ENCODE data around the gene ZNF490.
"Not testable (repeated sequence)": the region's sequence is repeated elsewhere in the genome, so short reads cannot be mapped to it uniquely, and the experiment has no call there.

The ZNF490 gene

GRCh38 chr19:12623361-12624031 lies 12.9 kb upstream of the ZNF490 start:
- in situ Hi-C loops (cut with HindIII; ENCODE audit: low sequenced_read_pairs): no loop called here
- DNase-seq (ENCODE audit: low read depth): no peak
- H3K4me3 ChIP-seq (ENCODE audit: low read depth, low read length): no peak overlapping the region
- TF ChIP-seq, protein P1, sequence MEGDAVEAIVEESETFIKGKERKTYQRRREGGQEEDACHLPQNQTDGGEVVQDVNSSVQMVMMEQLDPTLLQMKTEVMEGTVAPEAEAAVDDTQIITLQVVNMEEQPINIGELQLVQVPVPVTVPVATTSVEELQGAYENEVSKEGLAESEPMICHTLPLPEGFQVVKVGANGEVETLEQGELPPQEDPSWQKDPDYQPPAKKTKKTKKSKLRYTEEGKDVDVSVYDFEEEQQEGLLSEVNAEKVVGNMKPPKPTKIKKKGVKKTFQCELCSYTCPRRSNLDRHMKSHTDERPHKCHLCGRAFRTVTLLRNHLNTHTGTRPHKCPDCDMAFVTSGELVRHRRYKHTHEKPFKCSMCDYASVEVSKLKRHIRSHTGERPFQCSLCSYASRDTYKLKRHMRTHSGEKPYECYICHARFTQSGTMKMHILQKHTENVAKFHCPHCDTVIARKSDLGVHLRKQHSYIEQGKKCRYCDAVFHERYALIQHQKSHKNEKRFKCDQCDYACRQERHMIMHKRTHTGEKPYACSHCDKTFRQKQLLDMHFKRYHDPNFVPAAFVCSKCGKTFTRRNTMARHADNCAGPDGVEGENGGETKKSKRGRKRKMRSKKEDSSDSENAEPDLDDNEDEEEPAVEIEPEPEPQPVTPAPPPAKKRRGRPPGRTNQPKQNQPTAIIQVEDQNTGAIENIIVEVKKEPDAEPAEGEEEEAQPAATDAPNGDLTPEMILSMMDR (IDR thresholded peaks at IDR 0.05; ENCODE audit: low read depth, low read length, missing control alignments): no peak

DNA sequence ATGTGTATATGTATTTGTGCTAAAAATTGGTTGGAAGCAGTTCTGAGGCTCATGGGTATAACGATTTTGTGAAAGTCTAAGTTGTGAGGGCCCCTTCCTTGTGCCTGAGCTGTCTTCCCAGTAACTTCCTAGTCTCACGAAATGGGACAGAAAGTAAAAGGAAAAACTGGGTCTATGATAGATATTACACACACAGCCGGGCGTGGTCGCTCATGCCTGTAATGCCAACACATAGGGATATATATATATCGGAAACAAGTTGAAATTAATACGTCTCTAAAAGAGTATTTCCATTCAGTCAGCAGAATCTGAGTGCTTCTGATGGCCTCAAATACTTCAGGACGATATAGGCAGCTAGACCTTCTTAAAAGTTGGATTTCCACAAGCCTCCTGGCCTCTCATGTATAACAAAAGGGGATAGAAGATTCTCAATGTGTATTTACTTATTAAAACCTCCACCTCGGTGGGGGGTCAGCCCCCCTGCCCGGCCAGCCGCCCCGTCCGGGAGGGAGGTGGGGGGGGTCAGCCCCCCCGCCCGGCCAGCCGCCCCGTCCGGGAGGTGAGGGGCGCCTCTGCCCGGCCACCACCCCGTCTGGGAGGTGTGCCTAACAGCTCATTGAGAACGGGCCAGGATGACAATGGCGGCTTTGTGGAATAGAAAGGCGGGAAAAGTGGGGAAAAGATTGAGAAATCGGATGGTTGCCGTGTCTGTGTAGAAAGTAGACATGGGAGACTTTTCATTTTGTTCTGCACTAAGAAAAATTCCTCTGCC lies 10.8 kb upstream of the ZNF490 start:
- in situ Hi-C loops (cut with HindIII; ENCODE audit: low sequenced_read_pairs); DNase-seq (ENCODE audit: low read depth); H3K4me3 ChIP-seq (ENCODE audit: low read depth, low read length): not testable (repeated sequence)

- H3K4me3 ChIP-seq (ENCODE audit: low read depth, low read length): no peak overlapping the region
- no peak for DNase-seq (ENCODE audit: low read depth)
- in situ Hi-C loops (cut with HindIII; ENCODE audit: low sequenced_read_pairs): no loop called here
- TF ChIP-seq, protein P1 (IDR thresholded peaks at IDR 0.05; ENCODE audit: low read depth, low read length, missing control alignments): no peak
Measured at GRCh38 chr19:12617646-12618045, 7.0 kb upstream of the ZNF490 start.

DNA sequence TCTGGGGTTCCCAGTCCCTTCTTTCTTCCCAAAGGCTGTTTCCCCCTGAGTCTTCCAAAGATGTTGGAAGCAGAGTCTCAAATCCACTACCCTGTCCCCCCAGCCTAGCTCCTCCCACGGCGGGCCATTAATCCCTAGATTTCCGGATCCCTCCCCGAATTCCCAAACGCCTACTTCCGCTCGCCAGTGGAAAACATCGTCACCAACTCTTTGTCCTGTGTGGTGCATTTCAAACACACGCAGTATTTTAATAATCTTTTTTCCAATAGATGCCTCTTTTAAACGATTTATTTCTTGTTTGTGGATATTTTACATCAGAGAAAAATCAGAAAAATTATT lies 717 bp upstream of the ZNF490 start:
- TF ChIP-seq, protein P1 (IDR thresholded peaks at IDR 0.05; ENCODE audit: low read depth, low read length, missing control alignments): no peak
- in situ Hi-C loops (cut with HindIII; ENCODE audit: low sequenced_read_pairs): no loop called here
- peak; percentile 36 for DNase-seq (ENCODE audit: low read depth)
- H3K4me3 ChIP-seq (ENCODE audit: low read depth, low read length): peak overlapping the region; percentile 100

DNA sequence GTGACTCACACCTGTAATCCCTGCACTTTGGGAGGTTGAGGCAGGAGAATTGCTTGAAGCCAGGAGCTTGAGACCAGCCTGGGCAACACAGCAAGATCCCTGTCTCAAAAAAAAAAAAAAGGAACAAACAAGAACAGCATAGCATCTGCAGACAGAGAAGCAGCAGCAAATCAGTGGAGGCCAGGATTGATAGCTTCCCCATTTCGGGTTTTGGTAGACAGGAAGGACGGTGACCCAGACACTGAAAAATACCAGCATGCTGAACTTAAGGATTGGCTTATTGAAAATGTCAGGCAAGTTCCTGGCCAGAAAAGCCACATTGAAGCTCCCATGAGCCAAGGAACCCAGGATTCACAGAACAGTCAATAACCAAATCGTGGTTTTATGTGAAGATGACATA lies 3.0 kb downstream of the ZNF490 start:
- no peak overlapping the region for H3K4me3 ChIP-seq (ENCODE audit: low read depth, low read length)
- TF ChIP-seq, protein P1 (IDR thresholded peaks at IDR 0.05; ENCODE audit: low read depth, low read length, missing control alignments): no peak
- in situ Hi-C loops (cut with HindIII; ENCODE audit: low sequenced_read_pairs): no loop called here
- no peak for DNase-seq (ENCODE audit: low read depth)

DNA sequence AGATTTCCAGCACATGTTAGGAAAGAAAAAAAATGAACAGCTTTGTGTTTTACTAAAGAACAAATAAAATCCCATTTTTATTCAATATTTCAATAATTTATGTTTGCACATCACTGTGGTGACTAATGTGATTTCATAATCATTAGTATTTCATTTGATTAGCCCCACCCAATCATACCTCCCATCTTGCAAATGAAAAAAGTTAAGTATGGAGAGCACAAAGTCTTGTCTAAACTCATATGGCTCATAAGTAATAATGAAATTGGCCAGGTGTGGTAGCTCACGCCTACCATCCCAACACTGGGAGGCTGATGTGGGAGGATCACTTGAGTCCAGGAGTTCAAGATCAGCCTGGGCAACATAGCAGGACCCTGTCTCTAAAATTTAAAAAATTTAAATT lies 3.8 kb downstream of the ZNF490 start:
- in situ Hi-C loops (cut with HindIII; ENCODE audit: low sequenced_read_pairs): no loop called here
- TF ChIP-seq, protein P1 (IDR thresholded peaks at IDR 0.05; ENCODE audit: low read depth, low read length, missing control alignments): no peak
- no peak for DNase-seq (ENCODE audit: low read depth)
- no peak overlapping the region for H3K4me3 ChIP-seq (ENCODE audit: low read depth, low read length)

GRCh38 chr19:12603714-12604113 lies 6.9 kb downstream of the ZNF490 start:
- H3K4me3 ChIP-seq (ENCODE audit: low read depth, low read length): no peak overlapping the region
- peak; percentile 73 for DNase-seq (ENCODE audit: low read depth)
- TF ChIP-seq, protein P1 (IDR thresholded peaks at IDR 0.05; ENCODE audit: low read depth, low read length, missing control alignments): no peak
- in situ Hi-C loops (cut with HindIII; ENCODE audit: low sequenced_read_pairs): no loop called here

Measured in astrocyte of the cerebellum (primary cell).